Stimulated activated CD4-positive, alpha-beta T cell treated with anti-CD3 and anti-CD28 coated beads, Interleukin-1b, Interleukin-23, amount 100 ng/mL, for 24 hours (primary cell): ENCODE results near the gene ZNF496.

Experiments
- DNase-seq, 4 experiments: peaks; one replicate each; pipeline ENCODE4 v3.0.0-alpha.2; 2020; ENCODE audit warnings: low read depth in 4 of 4, low spot score in 1 of 4

Gene ZNF496

DNA sequence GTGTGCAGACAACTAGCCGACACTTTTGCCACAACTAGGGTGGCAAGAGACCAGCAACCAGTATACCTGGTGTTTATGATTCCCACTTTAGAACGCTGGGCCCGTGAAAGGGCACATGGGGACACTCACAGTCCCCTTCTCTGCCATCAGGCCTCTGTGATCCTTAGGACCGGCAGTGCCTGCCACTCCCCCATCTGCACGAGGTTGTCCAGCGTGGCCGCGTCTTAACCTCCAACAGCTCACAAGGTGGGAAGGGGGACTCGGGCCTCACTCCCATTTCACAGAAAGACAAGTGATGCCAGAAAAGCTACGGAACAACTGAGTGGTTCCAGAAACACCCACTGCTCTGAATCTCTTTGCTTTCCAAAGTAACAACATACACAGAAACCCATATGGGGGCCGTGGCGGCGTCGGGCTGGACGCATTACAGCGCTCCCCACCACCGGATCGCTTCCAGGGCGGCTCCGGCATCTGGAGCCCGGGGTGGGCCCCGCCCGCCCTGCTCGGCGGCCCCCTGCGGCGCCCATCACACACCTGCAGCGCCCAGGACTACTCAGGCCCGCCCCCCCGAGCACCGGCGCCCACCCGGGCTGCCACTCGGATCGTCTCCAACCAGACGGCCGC is 1.0 kb downstream of the ZNF496 start:
- DNase-seq = no peak

- no peak for DNase-seq
Observed at GRCh38 chr1:247329097-247329617, 2.5 kb downstream of the ZNF496 start.

DNA sequence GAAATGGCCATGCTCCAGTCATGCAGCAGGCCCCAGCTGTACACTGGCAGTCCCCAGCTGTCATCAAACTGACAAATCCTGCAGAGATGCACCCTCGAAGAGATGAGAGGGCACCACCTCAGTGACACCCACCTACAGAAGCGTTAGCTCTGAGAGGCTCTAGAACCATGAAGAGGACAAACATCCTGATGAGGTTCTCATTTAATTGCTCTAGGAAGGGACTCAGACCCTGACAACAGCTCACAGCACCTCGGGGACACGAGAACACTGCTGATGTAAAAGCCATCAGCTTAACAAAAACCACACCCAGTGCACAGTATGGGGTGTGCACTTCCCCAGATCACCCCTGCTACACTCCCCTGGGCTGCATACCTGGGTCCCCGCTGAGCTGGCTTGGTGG is 3.4 kb downstream of the ZNF496 start:
- DNase-seq = no peak

DNA sequence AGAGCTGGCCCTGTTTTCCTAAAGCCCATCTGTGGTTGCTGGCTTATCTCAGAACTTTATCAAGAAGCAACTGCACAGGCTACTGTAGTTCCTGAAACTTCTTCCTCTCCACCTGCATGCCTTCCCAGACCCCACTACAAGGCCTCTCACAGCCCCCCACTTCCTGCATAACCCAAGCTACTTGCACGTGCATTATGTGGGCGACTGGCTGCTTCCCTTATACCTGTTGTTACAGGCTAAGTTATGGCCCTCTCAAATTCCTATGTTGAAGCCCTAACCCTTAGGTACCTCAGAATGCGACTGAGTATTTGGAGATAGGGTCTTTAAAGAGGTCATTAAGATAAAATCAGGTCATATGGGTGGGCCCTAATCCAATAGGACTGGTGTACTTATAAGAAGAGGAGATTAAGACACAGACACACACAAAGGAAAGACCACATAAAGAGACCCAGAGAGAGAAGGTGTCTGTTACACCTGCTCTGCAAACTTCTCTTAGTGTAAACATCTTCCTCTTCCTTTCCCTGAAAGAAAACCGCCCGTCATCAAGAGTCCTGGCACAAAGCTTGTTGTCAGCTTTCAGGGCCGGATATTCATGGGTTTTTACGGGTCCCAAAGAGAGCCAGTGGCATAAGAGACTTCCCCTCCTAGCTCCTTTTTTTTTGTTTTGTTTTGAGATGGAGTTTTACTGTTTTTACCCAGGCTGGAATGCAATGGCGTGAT is 5.1 kb downstream of the ZNF496 start:
- no peak for DNase-seq

DNA sequence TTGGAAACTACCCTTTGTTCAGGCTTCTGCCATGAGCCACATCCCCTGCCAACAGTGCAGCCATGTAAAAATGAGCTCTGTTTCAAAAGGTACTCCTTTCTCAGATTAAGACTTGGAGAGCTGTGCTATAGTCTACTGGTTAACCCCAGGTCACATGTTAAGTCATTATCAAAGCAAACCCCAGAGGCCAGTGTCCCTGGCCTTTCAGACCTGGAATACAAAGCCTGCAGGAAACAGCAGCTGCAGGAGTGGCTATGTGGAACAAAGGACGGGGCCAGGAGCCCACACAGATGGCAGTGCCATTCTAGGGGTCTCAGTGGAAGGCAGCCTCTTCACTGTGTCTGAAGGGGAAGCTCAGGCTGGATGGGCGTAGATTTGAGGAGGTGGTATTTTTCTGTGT is 6.7 kb downstream of the ZNF496 start:
- no peak for DNase-seq

DNA sequence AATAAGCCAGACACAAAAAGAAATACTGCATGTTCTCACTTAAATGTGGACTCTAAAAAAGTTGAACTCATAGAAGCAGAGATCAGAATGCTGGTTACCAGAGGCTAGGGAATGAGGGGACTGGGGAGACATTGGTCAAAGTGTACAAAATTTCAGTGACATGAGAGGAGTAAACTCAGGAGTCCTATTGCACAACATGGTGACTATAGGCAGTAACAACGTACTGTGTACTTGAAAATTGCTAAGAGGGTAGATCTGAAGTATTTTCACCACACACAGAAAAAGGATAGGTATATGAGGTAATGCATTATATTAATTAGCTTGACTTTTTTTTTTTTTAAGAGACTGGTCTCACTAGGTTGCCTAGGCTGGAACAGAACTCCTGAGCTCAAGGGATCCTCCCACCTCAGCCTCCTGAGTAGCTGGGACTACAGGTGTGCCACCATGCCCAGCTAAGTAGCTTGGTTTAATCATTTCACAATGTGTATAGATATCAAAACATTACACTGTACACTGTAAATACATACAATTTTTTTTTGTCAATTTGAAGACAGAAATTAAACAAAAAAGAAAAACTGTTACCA is 7.4 kb downstream of the ZNF496 start:
- no peak for DNase-seq

- DNase-seq = no peak
Observed at GRCh38 chr1:247322849-247323586, 8.6 kb downstream of the ZNF496 start.

DNA sequence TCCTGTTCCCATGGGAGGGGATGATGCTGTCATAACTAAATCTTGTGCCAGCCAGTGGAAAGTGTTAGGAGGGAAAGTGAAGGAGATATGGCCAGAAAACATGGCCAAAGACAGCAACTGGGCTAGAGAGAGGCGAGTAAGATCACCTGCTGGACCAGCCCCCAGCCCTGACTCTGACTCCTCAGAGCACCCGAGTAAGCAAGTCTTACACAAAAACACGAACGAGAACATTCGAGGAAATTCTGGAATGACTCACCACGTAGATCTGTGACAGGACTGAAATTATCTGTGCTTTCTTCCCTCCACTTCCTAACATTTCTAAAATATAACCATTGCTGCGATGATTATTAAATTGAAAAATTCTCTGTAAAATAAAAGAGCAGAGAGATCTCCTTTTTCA is 9.2 kb downstream of the ZNF496 start:
- DNase-seq = no peak

GRCh38 chr1:247317702-247318101 is 14.0 kb downstream of the ZNF496 start:
- no peak for DNase-seq

- no peak for DNase-seq
Observed at GRCh38 chr1:247316590-247317197, 15.0 kb downstream of the ZNF496 start.

DNA sequence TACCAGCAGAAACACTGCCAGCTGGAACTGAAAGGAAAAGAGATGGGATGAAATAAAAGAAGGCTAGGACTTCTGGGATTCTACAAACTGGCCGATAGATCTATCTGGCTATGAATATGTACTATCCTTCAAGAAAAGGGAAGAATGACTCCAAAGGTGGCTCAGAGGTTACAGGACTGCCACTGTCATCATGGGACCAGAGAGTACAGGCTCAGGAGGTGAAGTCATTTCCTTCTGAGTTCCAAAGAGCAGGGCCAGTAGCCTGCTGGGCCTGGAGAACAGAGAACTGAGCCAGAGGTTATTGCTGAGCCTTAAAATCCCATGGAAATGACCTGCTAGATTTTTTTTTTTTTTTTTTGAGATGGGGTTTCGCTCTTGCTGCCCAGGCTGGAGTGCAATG is 27.6 kb downstream of the ZNF496 start:
- DNase-seq = no peak

GRCh38 chr1:247303216-247303615 is 28.5 kb downstream of the ZNF496 start:
- no peak for DNase-seq

DNA sequence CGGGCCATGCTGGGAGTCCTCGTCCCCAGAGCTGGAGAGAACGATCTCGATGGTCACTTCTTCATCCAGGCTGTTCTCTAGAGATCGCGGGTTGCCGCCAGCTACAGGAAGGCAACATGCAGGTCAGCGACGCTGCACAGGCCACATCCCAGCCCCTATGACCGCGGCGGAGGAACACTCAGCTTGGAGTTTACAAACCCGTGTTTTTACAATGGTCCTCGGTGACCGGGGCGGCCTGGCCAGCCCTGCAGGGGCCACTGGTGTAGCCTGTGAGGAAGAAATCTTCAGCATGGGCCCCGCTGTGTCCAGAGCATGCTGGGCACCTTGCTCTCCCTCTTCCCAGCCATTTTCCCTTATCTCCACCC is 30.5 kb downstream of the ZNF496 start:
- DNase-seq = no peak

DNA sequence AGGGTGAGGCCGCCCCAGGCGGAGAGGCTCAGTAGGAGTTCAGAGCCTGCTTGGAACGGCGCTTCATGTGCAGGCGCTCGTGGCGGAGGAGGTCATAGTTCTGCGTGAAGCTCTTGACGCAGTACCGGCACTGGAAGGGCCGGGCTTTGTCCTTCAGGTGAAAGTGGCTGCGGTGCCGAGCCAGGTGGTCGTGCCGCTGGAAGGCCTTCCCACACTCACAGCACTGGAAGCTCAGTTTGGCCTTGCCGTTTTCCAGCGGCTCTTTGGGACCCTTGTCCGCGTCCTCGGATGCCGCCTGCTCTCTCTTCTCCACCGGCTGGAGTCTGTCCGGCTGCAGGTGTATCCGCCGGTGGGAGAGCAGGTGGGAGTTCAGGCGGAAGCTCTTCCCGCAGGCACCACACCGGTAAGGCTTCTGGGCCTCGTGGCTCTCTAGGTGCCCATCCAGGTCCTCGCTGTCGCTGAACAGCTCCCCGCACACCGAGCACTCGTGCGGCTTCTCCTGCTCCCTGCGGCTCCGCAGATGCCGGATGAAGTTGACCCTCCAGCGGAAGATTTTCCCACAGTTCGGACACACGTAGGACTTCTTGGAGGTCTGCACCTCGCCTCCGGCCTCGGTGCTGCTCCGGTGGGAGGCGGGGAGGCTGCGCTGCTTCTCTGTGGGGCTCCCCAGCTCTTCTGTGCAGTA is 31.0 kb downstream of the ZNF496 start:
- no peak for DNase-seq

- DNase-seq = no peak
Observed at GRCh38 chr1:247299723-247300381, 31.8 kb downstream of the ZNF496 start.

DNA sequence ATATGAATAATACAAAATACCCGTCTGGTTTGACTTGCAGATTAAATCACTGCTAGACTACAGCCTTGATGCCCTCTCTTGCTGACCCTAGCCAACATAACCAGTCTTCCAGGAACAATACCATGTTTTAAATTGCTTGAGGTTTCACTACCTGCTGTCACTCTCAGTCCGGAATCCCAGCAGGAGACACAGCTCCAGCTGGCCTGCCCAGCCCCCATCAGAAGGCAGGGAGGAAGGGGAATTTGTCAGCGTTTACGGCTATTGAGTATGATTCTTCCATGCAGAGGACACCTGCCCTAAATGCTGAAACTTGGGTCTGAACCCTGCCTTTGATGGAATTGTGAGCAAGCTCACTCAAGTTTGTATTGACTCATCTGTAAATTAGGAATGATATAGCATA is 33.0 kb downstream of the ZNF496 start:
- no peak for DNase-seq

- DNase-seq = no peak
Observed at GRCh38 chr1:247298124-247298481, 33.6 kb downstream of the ZNF496 start.

DNA sequence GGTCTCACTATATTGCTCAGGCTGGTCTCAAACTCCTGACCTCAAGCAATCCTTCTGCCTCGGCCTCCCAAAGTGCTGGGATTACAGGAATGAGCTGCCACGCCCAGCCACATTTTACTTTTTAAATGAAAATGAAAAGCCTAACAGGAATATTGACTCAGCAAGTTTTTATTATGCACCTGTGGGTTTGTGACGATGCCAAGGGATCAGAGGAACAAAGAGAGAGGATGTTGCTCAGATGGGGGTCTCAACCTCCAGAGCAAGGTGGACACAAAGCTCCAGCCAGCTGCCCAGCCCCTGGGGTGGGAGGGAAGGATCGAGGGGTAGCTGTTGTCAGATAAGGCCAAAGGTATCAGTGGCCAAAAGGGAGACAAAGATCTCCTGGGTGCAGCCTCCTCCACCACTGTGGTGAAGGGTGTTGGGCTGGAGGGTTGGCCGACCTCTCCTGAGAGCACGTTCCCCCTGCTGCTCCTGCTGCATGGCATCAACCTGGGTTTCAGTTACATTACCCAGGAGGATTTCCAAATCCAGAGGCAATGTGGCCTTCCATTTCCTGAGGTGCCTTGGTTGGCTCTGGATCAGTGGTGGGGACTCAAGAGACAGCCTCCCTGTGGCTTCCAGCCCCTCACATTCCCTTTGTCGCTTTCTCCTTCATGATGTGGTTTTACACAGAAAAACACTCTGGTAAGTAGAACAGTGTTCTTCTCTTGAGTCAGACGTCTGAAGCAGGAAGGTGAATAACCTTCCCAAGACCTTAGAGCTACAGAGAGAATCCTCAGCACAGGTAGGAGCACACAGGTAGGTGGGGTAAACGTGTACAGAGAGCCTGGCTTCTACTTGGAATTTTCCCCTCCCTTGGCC is 34.2 kb downstream of the ZNF496 start:
- no peak for DNase-seq

DNA sequence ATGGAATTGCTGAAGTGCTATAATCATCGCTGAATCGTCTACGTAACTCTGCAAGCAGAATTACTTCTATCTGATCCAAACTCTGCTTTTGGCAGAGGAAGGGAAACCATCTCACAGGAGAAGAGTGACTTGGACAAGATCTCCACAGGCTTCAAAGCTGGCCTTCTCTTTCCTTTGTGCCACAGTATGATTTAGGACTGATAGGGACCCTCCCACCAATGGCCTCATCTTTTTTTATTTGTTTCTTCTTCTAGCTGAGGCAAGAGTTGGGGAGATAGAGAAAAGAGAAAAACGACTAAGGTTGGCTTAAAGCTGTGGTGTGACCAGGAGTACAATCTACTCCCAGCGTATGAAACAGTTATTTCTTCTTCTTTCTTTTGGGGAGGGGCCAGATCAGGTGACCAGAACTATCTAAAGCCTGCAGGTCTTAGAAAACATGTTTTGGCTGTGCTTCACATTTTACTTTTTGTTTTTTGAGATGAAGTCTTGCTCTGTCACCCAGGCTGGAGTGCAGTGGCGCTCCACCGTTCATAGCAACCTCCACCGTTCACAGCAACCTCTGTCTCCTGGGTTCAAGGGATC is 35.0 kb downstream of the ZNF496 start:
- no peak for DNase-seq
